ENCODE results near the gene ALKBH3.

ALKBH3 gene

GRCh38 chr11:43880640-43881159 is at the start of gene ALKBH3:
Gene ALKBH3, plus strand, starts transcription at chr11:43880831. Its CDS starts 1,822 bp downstream, at chr11:43882653.
- DNase-seq = peak; percentile 81 to 97

GRCh38 chr11:43830928-43831440 is 49.6 kb upstream of the ALKBH3 start:
- DNase-seq = peak in 1 of 2 experiments; percentile 10

GRCh38 chr11:43832536-43832935 is 48.1 kb upstream of the ALKBH3 start:
- no peak for DNase-seq

- DNase-seq = no peak
These were observed 47.0 kb upstream of the ALKBH3 start for GRCh38 chr11:43833657-43834073.

GRCh38 chr11:43834286-43834685 is 46.3 kb upstream of the ALKBH3 start:
- DNase-seq = no peak

- no peak for DNase-seq
These were observed 45.5 kb upstream of the ALKBH3 start for GRCh38 chr11:43835104-43835503.

GRCh38 chr11:43837879-43838278 is 42.8 kb upstream of the ALKBH3 start:
- no peak for DNase-seq

- DNase-seq = no peak
These were observed 38.6 kb upstream of the ALKBH3 start for GRCh38 chr11:43842021-43842420.

GRCh38 chr11:43845816-43846215 is 34.8 kb upstream of the ALKBH3 start:
- DNase-seq = no peak

GRCh38 chr11:43852057-43852636 is 28.5 kb upstream of the ALKBH3 start:
- peak in 1 of 2 experiments; percentile 69 for DNase-seq

- DNase-seq = no peak
These were observed 26.9 kb upstream of the ALKBH3 start for GRCh38 chr11:43853781-43854180.

- no peak for DNase-seq
These were observed 23.6 kb upstream of the ALKBH3 start for GRCh38 chr11:43856993-43857392.

GRCh38 chr11:43861141-43861540 is 19.5 kb upstream of the ALKBH3 start:
- no peak for DNase-seq

- DNase-seq = no peak
These were observed 14.1 kb upstream of the ALKBH3 start for GRCh38 chr11:43866520-43866919.

- no peak for DNase-seq
These were observed 13.7 kb upstream of the ALKBH3 start for GRCh38 chr11:43866969-43867368.

- DNase-seq = no peak
These were observed 11.6 kb upstream of the ALKBH3 start for GRCh38 chr11:43868852-43869567.

GRCh38 chr11:43871051-43871450 is 9.6 kb upstream of the ALKBH3 start:
- DNase-seq = peak; percentile 11 to 73

- DNase-seq = peak; percentile 12 to 85
These were observed 7.6 kb upstream of the ALKBH3 start for GRCh38 chr11:43872995-43873394.

GRCh38 chr11:43874078-43874477 is 6.6 kb upstream of the ALKBH3 start:
- DNase-seq = no peak

GRCh38 chr11:43874738-43875137 is 5.9 kb upstream of the ALKBH3 start:
- DNase-seq = no peak

- DNase-seq = no peak
These were observed 617 bp upstream of the ALKBH3 start for GRCh38 chr11:43879789-43880639.

- DNase-seq = no peak
These were observed 12.2 kb downstream of the ALKBH3 start for GRCh38 chr11:43892851-43893250.

GRCh38 chr11:43894546-43894945 is 13.9 kb downstream of the ALKBH3 start:
- no peak for DNase-seq

Measured in NCI-H446 (cell line).